ENCODE data around the gene TBC1D5.

GRCh38 chr3:17307887-17308286, 434.5 kb downstream of the TBC1D5 start:
- no peak for TF ChIP-seq GATA3 (IDR thresholded peaks at IDR 0.05; ENCODE audit: low read depth, low read length)
- TF ChIP-seq GATA2 (IDR thresholded peaks at IDR 0.05; ENCODE audit: low read depth, low read length): no peak
